ENCODE results near the gene ZDHHC6. TPM values are rescaled to one million over a fixed set of nuclear protein-coding genes. Genes with fewer than 3 reads are reported as not detected.

Gene ZDHHC6, protein sequence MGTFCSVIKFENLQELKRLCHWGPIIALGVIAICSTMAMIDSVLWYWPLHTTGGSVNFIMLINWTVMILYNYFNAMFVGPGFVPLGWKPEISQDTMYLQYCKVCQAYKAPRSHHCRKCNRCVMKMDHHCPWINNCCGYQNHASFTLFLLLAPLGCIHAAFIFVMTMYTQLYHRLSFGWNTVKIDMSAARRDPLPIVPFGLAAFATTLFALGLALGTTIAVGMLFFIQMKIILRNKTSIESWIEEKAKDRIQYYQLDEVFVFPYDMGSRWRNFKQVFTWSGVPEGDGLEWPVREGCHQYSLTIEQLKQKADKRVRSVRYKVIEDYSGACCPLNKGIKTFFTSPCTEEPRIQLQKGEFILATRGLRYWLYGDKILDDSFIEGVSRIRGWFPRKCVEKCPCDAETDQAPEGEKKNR
- total RNA-seq, result 10 to 100 TPM; 18.6 to 57.6 (median 32.2) TPM

DNA sequence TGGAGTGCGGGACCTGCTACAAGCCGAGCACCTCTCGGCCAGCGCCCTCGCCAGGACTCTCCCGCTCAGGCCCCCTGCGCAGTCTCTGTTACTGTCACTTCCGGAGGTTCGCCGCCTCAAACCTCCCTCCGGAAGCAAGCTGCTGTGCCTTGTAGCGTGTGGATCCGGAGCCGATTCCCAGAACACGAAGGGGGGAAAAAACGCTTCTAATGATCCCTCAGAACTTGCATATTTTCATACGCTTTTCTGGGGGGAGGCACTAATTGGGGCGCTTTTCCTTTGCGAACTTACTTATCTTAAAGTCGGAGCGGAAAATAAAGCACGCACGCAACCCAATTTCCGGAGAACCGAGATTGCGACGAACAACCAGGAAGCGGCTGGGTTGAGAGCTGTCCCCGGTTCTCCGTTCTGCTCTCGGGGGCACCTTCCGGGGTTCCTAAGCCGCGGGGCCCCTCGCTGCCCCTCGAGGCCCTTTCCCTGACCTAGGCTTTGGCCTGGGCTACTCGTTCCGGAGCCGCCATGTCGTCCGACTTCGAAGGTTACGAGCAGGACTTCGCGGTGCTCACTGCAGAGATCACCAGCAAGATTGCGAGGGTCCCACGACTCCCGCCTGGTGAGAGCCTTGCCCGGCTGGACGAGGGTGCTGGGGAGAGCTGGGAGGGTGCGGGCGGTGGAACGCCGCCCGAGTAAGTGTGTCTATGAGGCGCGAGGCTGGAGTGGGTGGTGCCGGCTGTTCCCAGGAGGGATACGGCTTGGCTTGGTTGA is at the start of gene ZDHHC6, which contains the start of gene VTI1A:
Gene ZDHHC6 (minus strand): TSS at position 60 of the 765 bp plus-strand sequence. CDS start 1,478 bp downstream, outside the sequence.
Gene VTI1A (plus strand): TSS at position 361 of the 765 bp plus-strand sequence. CDS start 159 bp downstream, at position 520.
- DNase-seq, result peak; percentile 85 to 88
- WGBS, 2 donors, result 0 to 1% methylated on average over 19 to 58 of the region's 59 CpGs
- peak within 1 kb of the TSS; percentile 50 to 92 (median 75) for H3K4me3 ChIP-seq
- no peaks in the 10 kb centered on the region for H3K9me3 ChIP-seq
- H3K27me3 ChIP-seq, result no peaks in the 10 kb centered on the region
- TF ChIP-seq EP300 (IDR thresholded peaks at IDR 0.05), result no peak
- peak; percentile 69 to 77 for TF ChIP-seq POLR2AphosphoS5 (IDR thresholded peaks at IDR 0.05)
- TF ChIP-seq, protein P1, sequence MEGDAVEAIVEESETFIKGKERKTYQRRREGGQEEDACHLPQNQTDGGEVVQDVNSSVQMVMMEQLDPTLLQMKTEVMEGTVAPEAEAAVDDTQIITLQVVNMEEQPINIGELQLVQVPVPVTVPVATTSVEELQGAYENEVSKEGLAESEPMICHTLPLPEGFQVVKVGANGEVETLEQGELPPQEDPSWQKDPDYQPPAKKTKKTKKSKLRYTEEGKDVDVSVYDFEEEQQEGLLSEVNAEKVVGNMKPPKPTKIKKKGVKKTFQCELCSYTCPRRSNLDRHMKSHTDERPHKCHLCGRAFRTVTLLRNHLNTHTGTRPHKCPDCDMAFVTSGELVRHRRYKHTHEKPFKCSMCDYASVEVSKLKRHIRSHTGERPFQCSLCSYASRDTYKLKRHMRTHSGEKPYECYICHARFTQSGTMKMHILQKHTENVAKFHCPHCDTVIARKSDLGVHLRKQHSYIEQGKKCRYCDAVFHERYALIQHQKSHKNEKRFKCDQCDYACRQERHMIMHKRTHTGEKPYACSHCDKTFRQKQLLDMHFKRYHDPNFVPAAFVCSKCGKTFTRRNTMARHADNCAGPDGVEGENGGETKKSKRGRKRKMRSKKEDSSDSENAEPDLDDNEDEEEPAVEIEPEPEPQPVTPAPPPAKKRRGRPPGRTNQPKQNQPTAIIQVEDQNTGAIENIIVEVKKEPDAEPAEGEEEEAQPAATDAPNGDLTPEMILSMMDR (IDR thresholded peaks at IDR 0.05), result peak in 2 of 6 experiments; percentile 15 to 30
- peak in 2 of 4 donors; percentile 73 to 79 for TF ChIP-seq POLR2A (IDR thresholded peaks at IDR 0.05)
- peak within 1 kb of the TSS; percentile 91 to 96 (median 94) for H3K27ac ChIP-seq
- peaks cover 0 to 30% (median 4%) of the 10 kb centered on the region in 4 donors for H3K36me3 ChIP-seq
- H3K4me1 ChIP-seq, result peaks cover 19 to 29% (median 24%) of the 10 kb centered on the region in 4 donors
- ATAC-seq (ENCODE audit: low FRiP score in 2 of 2), result peak; percentile 97 to 99

DNA sequence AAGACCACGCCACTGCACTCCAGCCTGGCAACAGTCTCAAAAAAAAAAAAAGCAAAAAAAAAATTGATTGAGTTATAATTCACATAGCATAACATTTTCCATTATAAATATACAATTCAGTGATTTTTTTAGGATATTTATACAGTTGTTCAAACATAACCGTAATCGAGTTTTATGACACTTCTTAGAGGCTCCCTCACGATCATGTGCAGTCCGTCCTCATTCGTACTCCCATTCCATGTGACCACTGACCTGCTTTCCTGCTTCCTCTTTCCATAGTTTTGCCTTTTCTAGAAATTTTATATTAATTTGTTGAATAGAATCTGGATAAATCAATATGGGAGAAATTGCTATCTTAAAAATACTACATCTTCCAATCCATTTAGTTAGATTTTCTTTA is 46.0 kb upstream of the ZDHHC6 start:
- ATAC-seq (ENCODE audit: low FRiP score in 2 of 2), result no peak
- H3K36me3 ChIP-seq, result no peaks in the 10 kb centered on the region
- no peak overlapping the region for H3K27ac ChIP-seq
- H3K27me3 ChIP-seq, result no peaks in the 10 kb centered on the region
- H3K4me3 ChIP-seq, result no peak overlapping the region
- TF ChIP-seq POLR2AphosphoS5 (IDR thresholded peaks at IDR 0.05) (no peak), EP300 (IDR thresholded peaks at IDR 0.05) (no peak), POLR2A (IDR thresholded peaks at IDR 0.05) (no peak)
- TF ChIP-seq, protein P1 (IDR thresholded peaks at IDR 0.05), result no peak
- no peaks in the 10 kb centered on the region for H3K9me3 ChIP-seq
- DNase-seq, result no peak
- WGBS, 2 donors, result 95 to 98% methylated on average over 6 of the region's 6 CpGs
- H3K4me1 ChIP-seq, result peaks cover 7 to 12% (median 9%) of the 10 kb centered on the region in 4 donors

DNA sequence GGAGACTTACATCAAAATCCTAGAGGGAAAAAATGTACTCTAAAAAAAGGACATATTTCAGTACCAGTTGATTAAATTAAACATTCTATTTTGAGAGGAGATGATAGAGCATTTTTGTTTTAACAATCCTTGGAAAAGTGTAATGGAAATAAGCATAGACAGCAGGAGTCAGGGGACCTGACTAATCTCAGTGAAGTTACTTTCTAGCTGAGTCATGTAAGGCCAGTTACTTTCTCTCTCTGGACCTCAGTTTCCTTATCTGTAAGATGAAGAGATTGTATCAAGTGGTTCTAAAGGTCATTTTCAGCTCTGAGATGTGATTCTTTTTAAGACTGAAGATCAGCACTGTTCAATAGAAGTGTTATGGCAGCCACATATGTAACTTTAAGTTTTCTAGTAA is 44.4 kb upstream of the ZDHHC6 start:
- Histone ChIP-seq H3K4me3 (no peak overlapping the region), H3K27me3 (no peaks in the 10 kb centered on the region), H3K27ac (no peak overlapping the region), H3K9me3 (no peaks in the 10 kb centered on the region), H3K4me1 (peaks cover 7 to 12% (median 9%) of the 10 kb centered on the region in 4 donors), H3K36me3 (no peaks in the 10 kb centered on the region)
- no peak for ATAC-seq (ENCODE audit: low FRiP score in 2 of 2)
- DNase-seq, result no peak
- no peak for TF ChIP-seq POLR2AphosphoS5 (IDR thresholded peaks at IDR 0.05)
- TF ChIP-seq, protein P1 (IDR thresholded peaks at IDR 0.05), result no peak
- TF ChIP-seq POLR2A (IDR thresholded peaks at IDR 0.05), result no peak
- no peak for TF ChIP-seq EP300 (IDR thresholded peaks at IDR 0.05)

DNA sequence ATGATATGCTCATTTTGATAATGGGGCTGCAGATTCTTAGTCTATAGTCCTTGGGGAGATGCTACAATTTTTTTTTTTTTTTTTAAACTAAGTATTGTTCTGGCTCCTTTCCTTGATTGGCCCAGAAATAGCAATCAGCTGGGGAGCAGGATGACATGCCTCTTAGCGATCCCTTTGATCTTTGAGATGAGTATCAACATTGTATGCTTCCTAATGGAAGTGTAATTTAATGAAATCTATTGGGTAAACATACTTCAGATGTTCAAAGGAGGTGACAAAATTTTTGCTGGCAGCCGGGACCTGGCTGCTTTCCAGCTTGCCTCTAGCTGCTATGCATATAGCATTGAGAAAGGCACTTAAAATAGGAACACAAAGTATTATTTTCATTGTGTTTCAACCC is 43.8 kb upstream of the ZDHHC6 start:
- Histone ChIP-seq H3K9me3 (no peaks in the 10 kb centered on the region), H3K4me1 (peaks cover 7 to 12% (median 9%) of the 10 kb centered on the region in 4 donors), H3K27me3 (no peaks in the 10 kb centered on the region), H3K36me3 (no peaks in the 10 kb centered on the region), H3K27ac (no peak overlapping the region), H3K4me3 (no peak overlapping the region)
- TF ChIP-seq POLR2AphosphoS5 (IDR thresholded peaks at IDR 0.05), result no peak
- no peak for TF ChIP-seq POLR2A (IDR thresholded peaks at IDR 0.05)
- TF ChIP-seq EP300 (IDR thresholded peaks at IDR 0.05), result no peak
- TF ChIP-seq, protein P1 (IDR thresholded peaks at IDR 0.05), result no peak
- DNase-seq, result peak in 1 of 2 donors; percentile 49
- WGBS, 2 donors, result 18 to 32% methylated on average over 2 of the region's 2 CpGs
- no peak for ATAC-seq (ENCODE audit: low FRiP score in 2 of 2)
